WTC11 (cell line): ENCODE results near the gene ANO9. TPM values are rescaled to one million over a fixed set of nuclear protein-coding genes. Genes with fewer than 3 reads are reported as not detected.

Experiments used
- ATAC-seq: fragments of 200-7000 bp; cut with Tn5 transposase; 2 replicates; pipeline ENCODE4 v1.10.0; 2021; ENCODE audit warnings: mild to moderate bottlenecking, moderate library complexity
- CTCF ChIA-PET: fragments of 300-600 bp; sonication (Branson Sonifier 250); formaldehyde crosslinking; loops from one replicate; lab custom pipeline; 2021; ENCODE audit warnings: antibody characterized with exemption; lab: Charles Lee
- POLR2A ChIA-PET: fragments of 350-600 bp; sonication (Branson Sonifier 250); formaldehyde crosslinking; loops from one replicate; lab custom pipeline; 2021; ENCODE audit warnings: antibody characterized with exemption; lab: Charles Lee
- DNase-seq: peaks from one replicate; pipeline ENCODE4 v3.0.0; 2021; ENCODE audit warnings: low spot score
- H3K27ac Mint-ChIP-seq: 2 replicates; pipeline ENCODE4 v1.8.0; 2021; ENCODE audit warnings: mixed read lengths
- H3K27me3 Mint-ChIP-seq: 2 replicates; pipeline ENCODE4 v1.8.0; 2021; ENCODE audit warnings: low read depth, mild to moderate bottlenecking, moderate library complexity, mixed read lengths
- H3K36me3 Mint-ChIP-seq: 2 replicates; pipeline ENCODE4 v1.8.0; 2021; ENCODE audit warnings: mixed read lengths
- H3K4me1 Mint-ChIP-seq: 2 replicates; pipeline ENCODE4 v1.8.0; 2022; ENCODE audit warnings: mixed read lengths
- H3K4me3 Mint-ChIP-seq: 2 replicates; pipeline ENCODE4 v1.8.0; 2021; ENCODE audit warnings: mild to moderate bottlenecking, moderate library complexity, mixed read lengths
- H3K9me3 Mint-ChIP-seq: 2 replicates; pipeline ENCODE4 v1.8.0; 2021; ENCODE audit warnings: mixed read lengths
- ATF1 ChIP-seq: sonication (generic); formaldehyde crosslinking; IDR thresholded peaks from 2 replicates; pipeline ENCODE4 v1.8.1; 2023; ENCODE audit warnings: mild to moderate bottlenecking, moderate library complexity, missing genetic modification reagents
- ERG ChIP-seq: fragments of 250-450 bp; sonication (Bioruptor Pico); IDR thresholded peaks from 2 replicates; pipeline ENCODE4 v1.8.0; 2021; ENCODE audit warnings: mild to moderate bottlenecking
- ETV6 ChIP-seq: sonication (generic); formaldehyde crosslinking; IDR thresholded peaks from 2 replicates; pipeline ENCODE4 v1.8.1; 2022; ENCODE audit warnings: mild to moderate bottlenecking, missing genetic modification reagents
- FOXJ3 ChIP-seq: sonication (generic); formaldehyde crosslinking; IDR thresholded peaks from 2 replicates; pipeline ENCODE4 v1.9.0; 2021; ENCODE audit warnings: missing genetic modification reagents, mild to moderate bottlenecking, borderline replicate concordance
- FOXP4 ChIP-seq: sonication (generic); formaldehyde crosslinking; IDR thresholded peaks from 2 replicates; pipeline ENCODE4 v1.8.0; 2022; ENCODE audit warnings: mild to moderate bottlenecking, missing genetic modification reagents
- HMGA2 ChIP-seq: fragments of 250-450 bp; sonication (Bioruptor Pico); IDR thresholded peaks from 2 replicates; pipeline ENCODE4 v1.4.0; 2021; ENCODE audit warnings: mild to moderate bottlenecking, moderate library complexity
- IRF2 ChIP-seq: sonication (generic); formaldehyde crosslinking; IDR thresholded peaks from 2 replicates; pipeline ENCODE4 v1.8.0; 2022; ENCODE audit warnings: low read depth, missing genetic modification reagents, borderline replicate concordance
- JAZF1 ChIP-seq: fragments of 250-450 bp; sonication (Bioruptor Pico); IDR thresholded peaks from 2 replicates; pipeline ENCODE4 v1.9.0; 2021; ENCODE audit warnings: moderate library complexity, mild to moderate bottlenecking, inconsistent platforms
- KAT7 ChIP-seq: sonication (generic); formaldehyde crosslinking; IDR thresholded peaks from 2 replicates; pipeline ENCODE4 v1.8.1; 2023; ENCODE audit warnings: missing genetic modification reagents, mild to moderate bottlenecking, borderline replicate concordance
- NR1H2 ChIP-seq: sonication (generic); formaldehyde crosslinking; IDR thresholded peaks from 2 replicates; pipeline ENCODE4 v1.9.0; 2021; ENCODE audit warnings: mild to moderate bottlenecking, moderate library complexity, missing genetic modification reagents
- NR2C2 ChIP-seq: sonication (generic); formaldehyde crosslinking; IDR thresholded peaks from 2 replicates; pipeline ENCODE4 v1.8.0; 2022; ENCODE audit warnings: mild to moderate bottlenecking, missing genetic modification reagents
- SMAD3 ChIP-seq: sonication (generic); formaldehyde crosslinking; IDR thresholded peaks from 2 replicates; pipeline ENCODE4 v1.8.0; 2022; ENCODE audit warnings: missing genetic modification reagents, mild to moderate bottlenecking, borderline replicate concordance
- SMAD4 ChIP-seq: sonication (generic); formaldehyde crosslinking; IDR thresholded peaks from 2 replicates; pipeline ENCODE4 v1.8.0; 2022; ENCODE audit warnings: mild to moderate bottlenecking, missing genetic modification reagents
- SP1 ChIP-seq: sonication (generic); formaldehyde crosslinking; conservative IDR thresholded peaks from 2 replicates; pipeline ENCODE4 v1.8.1; 2022; ENCODE audit warnings: missing genetic modification reagents
- TCF7 ChIP-seq: sonication (generic); formaldehyde crosslinking; IDR thresholded peaks from 2 replicates; pipeline ENCODE4 v1.8.0; 2022; ENCODE audit warnings: mild to moderate bottlenecking, low read depth, missing genetic modification reagents, moderate library complexity
- TP53 ChIP-seq: sonication (generic); formaldehyde crosslinking; IDR thresholded peaks from 2 replicates; pipeline ENCODE4 v1.8.1; 2023; ENCODE audit warnings: mild to moderate bottlenecking, missing genetic modification reagents
- USF1 ChIP-seq: sonication (generic); formaldehyde crosslinking; IDR thresholded peaks from 2 replicates; pipeline ENCODE4 v1.8.0; 2022; ENCODE audit warnings: mild to moderate bottlenecking, missing genetic modification reagents
- ZBTB43 ChIP-seq: sonication (generic); formaldehyde crosslinking; IDR thresholded peaks from 2 replicates; pipeline ENCODE4 v1.8.1; 2023; ENCODE audit warnings: mild to moderate bottlenecking, missing genetic modification reagents
- ZNF121 ChIP-seq: sonication (generic); formaldehyde crosslinking; IDR thresholded peaks from 2 replicates; pipeline ENCODE4 v1.8.0; 2023; ENCODE audit warnings: missing genetic modification reagents
- ZNF416 ChIP-seq: fragments of 250-450 bp; sonication (Bioruptor Pico); IDR thresholded peaks from 2 replicates; pipeline ENCODE4 v1.9.0; 2021; ENCODE audit warnings: mild to moderate bottlenecking, inconsistent platforms
- ZNF532 ChIP-seq: fragments of 250-450 bp; sonication (Bioruptor Pico); IDR thresholded peaks from 2 replicates; pipeline ENCODE4 v1.9.0; 2021; ENCODE audit warnings: mild to moderate bottlenecking, borderline replicate concordance
- total RNA-seq: library from RNA; stranded (reverse); gene quantifications from 3 replicates; pipeline ENCODE4 v1.2.3, GENCODE V29; 2021

Gene ANO9
- total RNA-seq, 1 experiment from 2014 or later: 13.2 TPM

- TF ChIP-seq KAT7 (CRISPR knock-in tag) (peak; percentile 96; the same call in 1 of the 2 replicates), TCF7 (no peak), USF1 (CRISPR knock-in tag) (peak; percentile 46; the same call in 1 of the 2 replicates), SMAD3 (CRISPR knock-in tag) (no peak), IRF2 (CRISPR knock-in tag) (no peak), JAZF1 (CRISPR knock-in tag) (no peak), SMAD4 (CRISPR knock-in tag) (no peak)
Measured at GRCh38 chr11:449889-450808, 8.3 kb upstream of the ANO9 start, which contains the start of gene PTDSS2 (continued).

GRCh38 chr11:447923-448731, 6.3 kb upstream of the ANO9 start:
- no peaks in the 10 kb centered on the region for H3K9me3 Mint-ChIP-seq
- CTCF ChIA-PET: interaction anchor here (0.5 to 5.9 kb wide), 38 partner anchors 8 to 278 kb away, joined by 3 to 71 read pairs (median 4); partner anchors contain the start of genes B4GALNT4, BET1L, PHRF1 and PKP3
- H3K27me3 Mint-ChIP-seq: peaks cover 3% of the 10 kb centered on the region; the same call in 1 of the 2 replicates
- POLR2A ChIA-PET: interaction anchor here (1.0 to 1.8 kb wide), 5 partner anchors 15 to 168 kb away, joined by 3 to 9 read pairs (median 5); partner anchors contain the start of gene RNH1
- DNase-seq (peak; percentile 96), ATAC-seq (peak; percentile 62)
- peaks cover 14% of the 10 kb centered on the region for H3K4me1 Mint-ChIP-seq
- H3K27ac Mint-ChIP-seq: peak overlapping the region; percentile 94
- peaks cover 7% of the 10 kb centered on the region; the same call in 1 of the 2 replicates for H3K36me3 Mint-ChIP-seq
- peak overlapping the region; percentile 82 for H3K4me3 Mint-ChIP-seq
- TF ChIP-seq NR2C2 (CRISPR knock-in tag) (no peak), ZBTB43 (CRISPR knock-in tag) (no peak), NR1H2 (CRISPR knock-in tag) (no peak), TCF7 (no peak), FOXJ3 (CRISPR knock-in tag) (no peak), HMGA2 (CRISPR knock-in tag) (no peak), ATF1 (CRISPR knock-in tag) (no peak), ZNF121 (CRISPR knock-in tag) (peak; percentile 87), TP53 (CRISPR knock-in tag) (peak; percentile 73; the same call in 1 of the 2 replicates), JAZF1 (CRISPR knock-in tag) (no peak), ETV6 (CRISPR knock-in tag) (peak; percentile 72), SP1 (peak; percentile 87), ERG (CRISPR knock-in tag) (no peak), KAT7 (CRISPR knock-in tag) (no peak), FOXP4 (CRISPR knock-in tag) (peak; percentile 43; the same call in 1 of the 2 replicates), ZNF416 (no peak), ZNF532 (no peak)
